Activated CD4-positive, alpha-beta T cell treated with anti-CD3 and anti-CD28 coated beads, Interleukin-2, Interleukin-4, amounts not matched to agents 100 ng/mL and 50 ng/mL, durations not matched to agents 16 hours and 8 hours (primary cell): ENCODE data around the gene INPP5A.
"Not testable (repeated sequence)": the region's sequence is repeated elsewhere in the genome, so short reads cannot be mapped to it uniquely, and the experiment has no call there.

Source experiments
- DNase-seq: peaks from one replicate; pipeline ENCODE4 v3.0.0-alpha.2; 2020; ENCODE audit warnings: low spot score

INPP5A gene

DNA sequence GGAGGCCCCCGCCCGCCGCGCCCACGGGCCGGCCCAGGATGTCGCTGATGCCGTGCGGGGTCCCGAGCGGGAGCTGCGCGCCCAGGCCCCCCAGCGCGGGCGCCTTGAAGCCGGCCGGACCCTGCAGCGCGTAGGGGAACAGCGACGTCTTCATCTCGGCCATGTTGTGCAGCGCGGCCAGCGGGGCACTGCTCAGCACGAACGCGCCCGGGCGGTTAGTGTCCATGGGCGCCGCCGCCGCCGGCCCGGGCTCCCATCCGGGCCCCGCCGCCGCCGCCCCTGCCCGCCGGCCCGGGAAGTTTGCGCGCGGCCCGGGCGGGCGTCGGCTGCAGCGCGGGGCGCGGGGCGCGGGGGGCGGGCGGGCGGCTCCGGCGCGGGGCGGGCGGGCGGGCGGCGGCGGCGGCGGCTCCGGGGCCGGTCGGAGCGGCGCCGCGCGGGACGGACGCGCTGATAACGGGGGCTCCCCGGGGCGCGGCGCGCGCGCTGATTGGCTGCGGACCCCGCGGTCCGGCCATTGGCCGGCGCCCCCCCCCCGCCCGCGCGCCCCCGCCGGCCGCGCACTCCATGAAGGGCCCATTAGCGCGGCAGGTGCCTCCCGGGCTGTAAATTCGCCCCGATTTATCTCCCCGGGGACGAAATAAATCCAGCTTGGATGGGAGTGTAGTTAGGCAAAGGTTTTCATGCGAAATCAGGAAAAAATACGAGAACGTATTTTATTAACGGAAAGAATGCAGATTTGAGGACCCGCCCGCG lies 248.3 kb downstream of the INPP5A start, which contains the start of gene NKX6-2:
Gene NKX6-2 (minus strand): TSS at position 425 of the 753 bp plus-strand sequence. CDS start 199 bp downstream, at position 226.
- no peak for DNase-seq

DNA sequence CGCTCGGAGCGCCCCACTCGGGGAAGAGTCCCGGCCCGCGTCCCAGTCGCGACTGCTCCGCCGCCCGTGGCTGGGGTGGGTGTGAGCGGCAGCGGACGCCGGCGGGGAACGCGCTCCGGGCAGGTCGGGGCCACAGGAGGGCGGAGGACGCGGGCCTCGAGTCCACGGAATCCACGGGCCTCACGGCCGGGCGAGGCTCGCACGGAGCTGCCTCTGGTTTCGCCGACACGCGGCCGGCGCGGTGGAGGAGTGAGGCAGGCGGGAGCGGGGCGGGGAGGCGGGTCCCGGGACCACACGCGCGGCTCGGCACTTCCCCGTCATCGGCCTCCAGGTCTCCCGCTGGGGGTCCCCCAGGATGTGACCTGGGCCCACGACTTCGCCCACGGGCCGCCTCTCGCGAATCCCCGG lies 248.9 kb downstream of the INPP5A start:
- DNase-seq: no peak

DNA sequence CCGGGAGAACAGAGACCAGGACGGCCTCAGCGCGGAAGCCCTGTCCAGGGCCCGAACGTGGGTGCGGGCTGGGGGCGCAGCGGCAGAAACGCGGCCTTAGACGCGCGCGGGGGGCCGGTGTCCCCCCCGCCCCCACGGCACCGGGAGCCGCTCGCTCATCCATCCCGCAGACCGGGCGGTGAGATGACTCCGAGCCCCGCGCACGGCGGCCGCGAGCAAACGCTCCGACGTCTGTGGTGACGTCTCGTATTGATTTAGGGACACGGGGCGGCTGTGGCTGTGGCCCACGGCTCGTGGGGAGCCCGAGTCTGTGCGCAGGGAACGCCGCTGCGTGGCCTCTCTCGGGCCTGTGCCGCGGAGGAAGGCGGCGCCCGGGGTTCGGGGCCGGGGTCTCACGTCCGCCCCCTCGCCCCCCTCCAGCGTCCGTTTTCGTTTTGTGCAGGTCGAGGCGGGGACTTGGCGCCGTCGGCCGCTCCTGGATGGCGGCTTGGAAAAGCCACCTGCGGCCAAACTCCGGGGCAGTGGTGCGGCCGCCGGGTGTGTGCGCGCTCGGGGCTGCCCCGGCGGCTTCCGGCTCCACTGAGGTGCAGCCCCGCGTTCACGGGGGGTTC lies 249.4 kb downstream of the INPP5A start:
- DNase-seq: no peak

DNA sequence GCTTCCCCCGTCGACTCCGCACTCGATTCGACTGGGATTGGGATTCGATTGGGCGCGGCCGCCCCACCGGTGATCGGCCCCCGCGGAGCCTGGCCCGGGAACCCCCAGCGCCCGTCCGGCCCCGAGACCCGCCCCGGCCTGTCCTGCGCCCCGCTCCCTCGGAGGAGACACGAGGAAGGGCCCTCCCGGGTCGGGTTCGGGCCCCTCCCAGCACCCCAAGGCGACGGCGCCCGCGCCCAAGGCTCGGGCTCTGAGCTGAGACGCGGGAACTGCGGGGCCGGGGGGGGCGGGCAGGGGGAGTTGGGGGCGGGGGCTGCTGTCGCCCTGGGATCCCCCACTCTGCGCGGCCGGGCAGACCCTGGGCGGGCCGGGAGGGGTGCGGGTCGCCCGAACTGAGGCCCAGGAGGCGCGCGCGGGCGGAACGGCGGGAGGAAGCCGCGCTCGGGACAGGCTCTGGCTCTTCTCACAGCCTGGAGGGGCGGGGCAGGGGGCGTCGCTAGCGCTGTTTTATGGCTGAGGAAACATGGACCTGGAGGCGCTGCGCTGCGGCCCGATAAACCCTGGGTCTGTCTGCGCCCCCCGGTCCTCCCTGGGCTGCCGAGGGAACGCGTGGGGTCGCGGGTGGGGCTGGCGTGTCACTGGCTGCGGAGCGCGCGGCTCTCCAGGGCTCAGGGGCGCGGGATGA lies 250.1 kb downstream of the INPP5A start:
- DNase-seq: no peak

DNA sequence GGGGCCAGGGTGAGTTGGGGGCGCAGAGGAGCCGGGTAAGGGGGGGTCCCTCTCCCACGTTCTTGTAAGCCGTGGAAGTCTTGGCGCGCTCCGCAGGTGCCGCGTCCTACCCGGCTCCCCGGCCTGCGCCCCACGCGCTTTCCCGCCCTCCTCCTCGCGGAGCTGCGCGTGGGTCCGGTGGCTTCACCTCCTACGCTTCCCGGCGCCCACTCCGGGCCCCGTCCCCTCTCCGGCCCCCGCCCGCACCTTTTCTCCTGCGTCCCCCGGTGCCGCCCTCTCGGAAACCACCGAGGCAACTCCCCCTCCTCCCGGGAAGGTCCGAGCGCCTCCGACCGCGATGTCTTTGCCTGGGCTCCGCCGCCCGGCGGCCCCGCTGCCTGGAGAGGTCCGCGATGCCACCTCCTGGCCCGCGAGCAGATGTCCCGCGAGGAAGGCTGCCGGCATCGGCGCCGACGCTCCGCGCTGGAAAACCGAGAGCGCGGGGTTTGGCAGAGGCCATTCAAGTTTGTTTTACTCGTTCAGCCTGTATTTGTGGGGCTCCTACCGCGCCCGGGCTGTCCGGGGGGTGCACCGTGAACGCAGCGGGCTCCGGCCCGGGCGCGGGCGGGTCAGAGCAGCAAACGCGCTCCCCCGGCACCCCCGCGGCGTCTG lies 250.7 kb downstream of the INPP5A start:
- no peak for DNase-seq

DNA sequence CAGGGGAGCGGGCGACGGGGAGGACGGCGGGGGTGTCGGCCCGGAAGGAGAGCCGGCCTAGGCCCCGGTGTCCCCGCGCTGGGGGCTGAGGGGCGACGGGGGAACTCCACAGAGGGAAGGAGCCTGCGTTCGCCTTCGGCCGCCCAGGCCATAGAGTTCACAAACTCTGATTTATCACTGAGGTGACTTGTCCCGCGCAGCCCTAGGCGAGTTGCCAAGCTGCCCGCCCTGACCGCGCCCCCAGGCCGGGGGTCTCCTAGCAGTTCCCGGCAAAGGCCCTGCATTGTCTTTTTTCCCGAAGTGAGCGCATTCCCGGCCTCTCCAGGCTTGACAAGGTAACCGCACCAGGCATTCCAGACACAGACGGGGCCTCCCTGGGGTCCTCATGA lies 251.2 kb downstream of the INPP5A start:
- DNase-seq: no peak

DNA sequence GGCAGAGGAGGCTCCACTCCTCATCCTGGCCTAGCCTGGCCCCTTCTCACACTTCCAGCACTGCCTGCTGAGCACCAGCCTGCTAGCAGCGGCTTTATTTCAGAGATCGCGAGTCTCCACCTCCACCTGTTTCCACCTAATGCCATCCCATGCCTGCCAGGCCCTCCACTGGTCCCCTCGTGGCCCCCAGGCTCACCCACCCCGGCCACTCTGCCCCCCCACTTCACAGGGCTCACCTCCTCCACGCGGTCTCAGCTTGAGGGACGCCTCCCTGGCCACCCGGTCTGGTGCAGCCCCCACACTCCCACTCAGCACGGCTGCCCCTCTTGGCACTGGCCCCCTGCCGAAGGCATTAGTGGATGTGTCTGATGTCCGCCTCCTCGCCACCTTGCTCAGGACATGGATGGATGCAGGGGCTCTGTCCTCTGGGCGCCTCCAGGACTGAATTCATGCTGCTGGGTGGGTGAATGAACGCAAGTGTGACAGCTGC lies 252.1 kb downstream of the INPP5A start:
- DNase-seq: no peak

DNA sequence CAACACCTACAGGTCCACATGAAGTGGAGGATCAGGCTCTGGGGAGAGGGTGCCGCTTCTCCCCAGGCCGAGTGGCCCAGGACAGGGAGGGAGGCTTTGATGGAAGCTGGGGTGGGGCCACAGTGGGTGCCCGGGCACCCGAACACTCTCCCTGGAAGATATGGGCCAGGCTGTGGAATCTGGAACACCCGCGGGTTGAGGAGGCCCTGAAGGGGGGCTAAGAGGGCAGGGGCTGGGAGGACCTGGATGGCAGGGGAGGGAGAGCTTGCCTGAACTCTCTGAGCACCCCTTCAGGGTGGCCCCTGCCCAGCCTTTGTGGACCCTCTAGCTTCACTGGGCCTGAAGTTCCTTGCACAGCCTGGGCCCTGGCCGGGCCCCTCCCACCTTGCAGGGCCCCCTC lies 252.9 kb downstream of the INPP5A start:
- no peak for DNase-seq

DNA sequence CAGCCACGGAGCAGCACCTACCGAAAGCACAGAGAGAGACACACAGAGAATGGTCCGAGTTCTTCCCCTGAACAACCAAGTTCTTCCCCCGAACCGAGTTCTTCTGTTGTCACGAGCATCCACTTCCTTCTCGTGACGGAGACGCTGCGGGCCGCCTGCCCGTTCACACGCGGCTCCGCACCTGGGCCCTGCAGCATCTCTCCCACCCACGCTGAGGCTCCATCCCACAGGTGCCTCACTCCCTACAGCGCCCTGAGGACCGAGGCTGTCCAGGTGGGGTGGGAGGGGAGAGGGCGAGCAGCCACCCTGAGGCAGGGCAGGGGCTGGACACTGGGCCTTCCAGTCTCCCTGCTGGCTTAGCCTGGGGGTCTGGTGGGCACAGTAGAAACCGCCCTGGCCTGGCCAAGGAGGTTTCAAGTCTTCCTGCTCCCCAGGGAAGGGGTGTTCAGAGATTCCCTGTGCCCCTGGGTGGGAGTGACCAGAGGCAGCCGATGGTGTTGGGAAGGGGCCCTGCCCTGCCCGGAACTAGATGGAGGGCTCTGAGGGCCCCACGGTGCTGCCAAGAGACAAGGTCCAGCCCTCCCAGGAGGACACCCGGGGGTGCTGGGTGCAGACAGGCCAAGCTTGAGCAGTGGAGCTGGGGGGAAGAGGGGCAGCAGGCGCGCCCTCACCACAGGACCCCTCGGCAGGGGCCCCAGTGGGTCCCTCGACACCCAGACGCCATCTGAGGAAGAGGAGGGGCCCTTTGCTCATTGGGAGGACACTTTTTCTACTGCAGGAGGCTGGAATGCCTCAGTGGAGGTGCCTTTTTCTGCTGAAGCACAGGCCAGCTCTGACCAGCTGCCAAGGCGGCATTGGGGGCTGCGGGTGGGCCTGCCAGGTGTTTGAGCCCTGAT lies 253.6 kb downstream of the INPP5A start:
- DNase-seq: no peak

DNA sequence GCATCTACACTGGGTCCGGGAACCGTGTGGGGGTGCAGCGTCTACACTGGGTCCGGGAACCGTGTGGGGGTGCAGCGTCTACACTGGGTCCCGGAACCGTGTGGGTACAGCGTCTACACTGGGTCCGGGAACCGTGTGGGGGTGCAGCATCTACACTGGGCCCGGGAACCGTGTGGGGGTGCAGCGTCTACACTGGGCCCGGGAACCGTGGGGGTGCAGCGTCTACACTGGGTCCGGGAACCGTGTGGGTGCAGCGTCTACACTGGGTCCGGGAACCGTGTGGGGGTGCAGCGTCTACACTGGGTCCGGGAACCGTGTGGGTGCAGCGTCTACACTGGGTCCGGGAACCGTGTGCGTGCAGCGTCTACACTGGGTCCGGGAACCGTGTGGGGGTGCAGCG lies 254.5 kb downstream of the INPP5A start:
- not testable (repeated sequence) for DNase-seq

DNA sequence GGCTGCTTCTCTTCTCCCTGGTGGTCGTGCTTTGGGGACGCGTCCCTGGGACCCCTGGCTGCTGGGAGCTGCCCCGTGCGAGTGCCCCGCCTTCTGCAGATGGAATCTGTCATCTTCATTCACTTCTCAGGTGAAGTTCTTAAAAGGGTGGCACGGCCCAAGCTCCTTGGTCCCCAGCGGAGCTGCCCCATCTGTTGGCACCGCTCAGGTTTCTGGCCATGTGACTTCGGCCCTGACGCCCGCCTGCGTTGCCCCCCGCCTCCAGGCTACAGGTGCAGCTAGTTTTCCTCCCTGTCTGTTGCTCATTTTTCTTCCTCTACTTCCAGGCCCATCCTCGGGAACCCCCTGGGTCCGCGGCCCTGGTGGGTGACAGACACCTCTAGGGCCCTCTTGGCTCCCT lies 255.2 kb downstream of the INPP5A start:
- DNase-seq: no peak

DNA sequence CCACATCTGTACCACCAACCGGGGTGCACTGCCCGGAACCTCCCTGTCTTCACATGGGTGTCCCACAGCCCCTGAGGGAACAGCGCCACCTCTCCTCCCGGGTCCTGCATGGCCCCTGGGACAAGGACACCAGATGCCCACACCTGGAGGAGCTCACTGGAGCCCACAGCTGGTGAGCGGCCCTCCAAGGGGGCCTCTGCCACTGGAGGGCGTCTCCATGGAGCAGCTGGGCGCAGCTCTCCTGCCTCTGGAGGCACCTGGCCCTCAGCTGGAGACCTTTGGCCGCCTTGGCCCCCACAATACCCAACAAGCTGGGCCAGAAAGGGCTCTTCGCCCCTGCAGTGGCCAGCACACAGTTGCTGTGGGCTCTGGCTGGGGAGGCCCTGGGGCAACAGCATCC lies 255.6 kb downstream of the INPP5A start:
- DNase-seq: no peak

DNA sequence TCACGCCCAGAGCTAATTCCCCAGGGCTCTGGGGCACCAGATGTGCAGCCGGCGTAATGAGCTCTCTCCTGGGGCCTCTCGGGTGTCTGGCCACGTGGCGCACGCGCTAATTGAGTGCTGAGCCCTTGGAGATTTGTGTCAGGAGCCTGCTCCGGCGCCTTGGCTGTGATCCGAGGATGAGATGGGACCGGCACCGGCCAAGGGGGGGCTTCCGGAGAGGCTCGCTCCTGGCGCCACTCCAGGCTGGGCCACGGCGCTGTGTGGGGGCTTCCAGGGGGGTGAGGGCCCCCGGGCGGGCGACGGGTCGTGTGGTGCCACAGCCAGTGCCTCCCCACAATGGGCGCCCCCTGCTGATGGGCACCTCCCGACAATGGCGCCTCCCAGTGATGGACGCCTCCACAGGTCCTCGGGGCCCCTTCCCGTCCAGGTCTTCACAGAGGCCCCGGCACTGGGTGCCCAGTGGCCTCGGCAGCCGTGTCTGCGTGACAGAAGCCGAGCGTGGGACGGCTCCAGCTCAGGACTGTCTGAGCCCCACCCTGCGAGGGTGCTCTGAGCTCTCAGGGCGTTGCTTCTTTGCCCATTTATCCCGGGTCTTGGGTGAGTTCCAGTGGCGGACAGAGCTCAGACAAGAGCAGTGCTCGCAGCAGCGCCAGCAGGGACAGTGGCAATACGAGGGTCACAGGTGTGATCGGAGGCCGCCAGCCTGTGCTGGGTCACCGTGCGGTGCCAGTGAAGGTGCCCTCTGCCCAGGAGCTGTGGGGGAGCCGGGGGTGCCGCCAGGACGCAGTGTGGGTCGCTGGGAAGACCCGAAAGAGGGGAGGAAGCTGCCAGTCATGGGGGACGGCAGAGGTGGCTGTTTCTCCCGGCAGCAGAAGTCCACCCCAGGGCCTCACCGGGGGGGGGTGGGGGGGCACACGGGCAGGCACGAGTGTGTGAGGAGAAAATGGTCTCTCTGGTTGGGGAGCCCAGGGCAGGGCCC lies 256.6 kb downstream of the INPP5A start:
- DNase-seq: no peak

DNA sequence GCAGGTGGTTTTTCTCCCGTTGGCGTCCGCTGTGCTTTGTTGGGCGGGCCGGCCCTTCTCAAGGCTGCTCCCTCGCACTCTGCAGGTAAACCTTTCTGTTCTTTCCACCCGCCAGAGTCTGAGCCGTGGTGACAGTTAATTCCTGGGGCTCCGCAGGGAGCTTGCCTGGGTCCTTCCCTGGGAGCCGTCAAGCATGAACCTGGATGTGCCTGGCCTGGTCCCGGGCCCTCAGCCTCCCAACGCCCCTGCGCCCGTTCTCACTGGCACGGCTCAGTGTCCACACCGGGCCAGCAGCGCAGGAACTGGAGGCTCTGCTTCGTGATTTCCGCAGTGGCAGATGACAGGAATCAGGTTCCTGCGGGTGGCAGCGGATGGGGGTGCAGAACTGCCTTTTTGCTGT lies 259.3 kb downstream of the INPP5A start:
- no peak for DNase-seq

DNA sequence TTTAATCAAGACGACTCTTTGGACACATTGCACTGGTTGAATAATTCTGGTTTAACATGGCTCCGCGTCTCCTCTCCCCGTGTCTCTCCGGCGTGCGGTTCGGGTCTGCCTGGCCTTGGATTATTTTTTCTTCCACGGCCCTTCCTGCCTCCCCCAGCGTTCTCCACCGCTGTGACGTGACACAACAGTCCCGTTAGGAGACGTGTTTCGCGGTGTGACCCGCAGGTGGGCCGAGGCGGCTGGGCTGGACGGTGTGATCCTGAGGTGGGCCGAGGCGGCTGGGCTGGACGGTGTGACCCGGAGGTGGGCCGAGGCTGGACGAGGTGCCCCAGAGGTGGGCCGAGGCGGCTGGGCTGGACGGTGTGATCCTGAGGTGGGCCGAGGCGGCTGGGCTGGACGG lies 260.4 kb downstream of the INPP5A start:
- not testable (repeated sequence) for DNase-seq

DNA sequence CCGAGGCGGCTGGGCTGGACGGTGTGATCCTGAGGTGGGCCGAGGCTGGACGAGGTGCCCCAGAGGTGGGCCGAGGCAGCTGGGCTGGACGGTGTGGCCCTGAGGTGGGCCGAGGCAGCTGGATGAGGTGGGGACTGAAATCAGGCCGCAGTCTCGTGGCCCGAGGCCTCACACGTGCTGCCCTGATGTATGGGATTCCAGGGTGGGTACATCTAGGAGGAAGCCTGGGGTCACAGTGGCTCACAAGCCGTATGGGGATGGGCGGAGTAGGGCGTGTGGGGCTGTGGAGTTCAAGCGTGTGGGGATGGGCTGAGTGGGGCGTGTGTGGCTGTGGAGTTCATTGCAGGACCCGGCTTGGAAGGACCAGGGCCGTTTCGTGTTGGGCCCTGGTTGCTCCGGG lies 260.8 kb downstream of the INPP5A start:
- no peak for DNase-seq

DNA sequence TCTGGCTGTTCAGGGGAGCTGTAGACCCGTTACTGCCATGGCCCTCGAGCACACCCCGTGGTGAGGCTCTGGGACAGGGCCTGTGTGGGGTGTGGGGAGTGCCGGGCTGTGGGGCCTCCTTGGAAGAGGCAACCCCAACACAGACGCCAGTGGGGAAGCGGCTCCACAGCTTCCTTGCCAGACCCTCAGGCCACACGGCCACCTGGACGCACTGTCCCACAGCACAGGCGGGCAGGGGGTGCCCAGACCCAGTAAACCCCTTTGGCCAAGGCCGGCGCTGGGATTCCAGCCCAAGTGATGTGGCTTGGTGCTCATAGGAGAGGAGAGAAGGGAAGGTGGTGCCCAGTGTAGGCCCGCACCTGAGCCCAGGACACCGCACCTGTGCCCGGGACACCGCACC lies 261.3 kb downstream of the INPP5A start:
- no peak for DNase-seq

DNA sequence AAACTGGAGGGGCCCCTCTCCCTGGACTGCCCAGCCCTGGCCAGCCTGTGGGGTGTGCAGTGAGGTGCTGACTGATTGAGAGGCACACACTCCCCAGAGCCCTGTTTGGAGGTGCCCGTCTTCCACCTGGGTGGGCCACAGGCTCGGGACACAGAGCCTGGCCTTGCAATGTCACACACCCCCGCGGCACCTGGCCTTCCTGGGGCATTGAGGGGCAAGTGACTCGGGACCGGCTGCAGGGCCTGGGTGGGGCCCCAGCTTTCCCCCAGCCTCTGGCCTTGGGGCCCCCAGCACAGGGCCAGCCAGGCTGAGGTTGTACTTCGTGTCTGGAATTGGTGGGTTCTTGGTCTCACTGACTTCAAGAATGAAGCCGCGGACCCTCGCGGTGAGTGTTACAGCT lies 262.3 kb downstream of the INPP5A start:
- no peak for DNase-seq

DNA sequence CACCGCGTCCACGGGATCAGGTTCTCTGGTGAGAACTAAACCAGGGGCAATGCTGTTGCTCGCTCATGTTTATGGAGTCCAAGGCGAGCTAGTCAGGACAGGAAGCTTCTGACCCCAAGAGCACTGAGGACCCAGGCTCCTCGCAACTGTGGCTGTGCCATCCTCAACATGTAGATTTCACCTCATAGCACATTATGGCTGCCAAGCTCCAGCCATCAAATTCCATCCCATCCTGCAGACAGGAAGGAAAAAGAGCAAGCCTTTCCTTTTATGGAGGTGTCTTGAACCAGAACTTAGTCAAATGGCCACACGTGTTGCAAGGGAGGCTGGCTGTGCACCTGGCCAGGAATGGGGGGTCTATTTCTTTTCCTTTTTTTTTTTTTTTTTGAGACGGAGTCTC lies 264.5 kb downstream of the INPP5A start:
- DNase-seq: no peak

DNA sequence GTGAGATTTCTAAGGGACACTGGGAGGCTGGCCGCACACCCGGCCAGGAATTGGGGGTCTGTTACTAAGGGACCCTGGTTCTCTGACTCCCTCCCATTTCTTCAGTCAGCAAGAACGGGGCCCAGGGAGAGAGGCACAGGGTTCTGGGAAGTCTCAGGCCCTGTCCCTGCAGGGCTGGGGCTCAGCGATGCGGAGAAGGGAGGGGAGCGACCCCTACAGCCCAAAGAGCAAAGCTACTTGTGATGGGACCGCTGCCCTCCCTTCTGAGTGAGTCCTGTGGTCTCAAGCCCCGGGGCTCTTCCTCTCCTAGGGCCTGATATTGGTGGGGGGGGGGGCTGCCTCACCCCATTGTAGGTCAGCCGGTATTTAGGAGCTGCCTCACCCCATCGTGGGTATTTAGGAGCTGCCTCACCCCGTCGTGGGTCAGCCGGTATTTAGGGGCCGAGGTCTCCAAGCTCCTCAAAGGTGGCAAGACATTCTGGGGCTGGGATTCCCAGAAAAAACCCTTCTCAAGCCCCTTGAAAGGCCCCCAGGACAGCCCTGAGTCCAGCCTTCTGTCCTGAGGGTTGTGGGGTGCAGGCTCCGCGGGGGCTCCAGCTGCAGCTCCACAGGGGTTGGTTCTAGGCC lies 265.2 kb downstream of the INPP5A start:
- DNase-seq: no peak
